IPS-15b (cell line): ENCODE measurements around the gene CHRNA5.

Experiments
- H3K27me3 ChIP-seq: one replicate; pipeline ENCODE4 v1.6.1; 2013; ENCODE audit warnings: low read length; ENCODE audit not compliant: control insufficient read depth, insufficient read depth
- H3K36me3 ChIP-seq: one replicate; pipeline ENCODE4 v1.6.1; 2013; ENCODE audit warnings: low read length; ENCODE audit not compliant: control insufficient read depth, insufficient read depth
- H3K4me1 ChIP-seq: one replicate; pipeline ENCODE4 v1.6.1; 2013; ENCODE audit warnings: mild to moderate bottlenecking, low read length; ENCODE audit not compliant: control insufficient read depth, insufficient read depth
- H3K4me3 ChIP-seq: one replicate; pipeline ENCODE4 v1.5.1; 2013; ENCODE audit warnings: low read depth, low read length
- H3K9ac ChIP-seq: one replicate; pipeline ENCODE4 v1.6.1; 2013; ENCODE audit warnings: low read depth, mild to moderate bottlenecking, low read length
- H3K9me3 ChIP-seq: one replicate; pipeline ENCODE4 v1.6.1; 2013; ENCODE audit warnings: mild to moderate bottlenecking, low read length; ENCODE audit not compliant: control insufficient read depth, insufficient read depth

CHRNA5 gene

DNA sequence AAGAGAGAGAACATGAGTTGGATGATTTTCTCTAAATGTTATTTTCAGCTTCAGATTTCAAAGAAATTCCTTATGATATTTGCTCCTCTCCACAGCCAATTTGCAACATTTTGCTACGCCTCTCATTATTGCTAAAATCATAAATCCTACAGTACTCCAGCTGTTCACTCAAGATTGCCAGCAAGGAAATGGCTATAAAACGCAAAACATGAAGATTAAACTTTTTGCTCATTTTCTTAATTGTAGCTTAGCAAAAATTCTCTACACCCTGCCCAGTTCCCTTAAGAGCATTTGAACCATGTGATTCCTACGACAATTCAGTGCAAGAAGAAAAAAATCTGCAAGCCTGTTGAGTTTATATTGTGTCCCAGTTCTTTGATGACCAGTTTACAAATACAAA lies 48.7 kb downstream of the CHRNA5 start:
- Histone ChIP-seq H3K9me3 (no peaks in the 10 kb centered on the region), H3K4me1 (no peaks in the 10 kb centered on the region), H3K9ac (no peak overlapping the region), H3K36me3 (no peaks in the 10 kb centered on the region), H3K4me3 (no peak overlapping the region), H3K27me3 (peaks cover 5% of the 10 kb centered on the region)

GRCh38 chr15:78615151-78615589 lies 49.9 kb downstream of the CHRNA5 start:
- H3K4me1 ChIP-seq, result peaks cover 2% of the 10 kb centered on the region
- no peaks in the 10 kb centered on the region for H3K9me3 ChIP-seq
- no peak overlapping the region for H3K4me3 ChIP-seq
- H3K36me3 ChIP-seq, result no peaks in the 10 kb centered on the region
- H3K9ac ChIP-seq, result no peak overlapping the region
- peaks cover 16% of the 10 kb centered on the region for H3K27me3 ChIP-seq

- H3K9ac ChIP-seq, result no peak overlapping the region
These were observed 51.2 kb downstream of the CHRNA5 start for GRCh38 chr15:78616506-78616905.

DNA sequence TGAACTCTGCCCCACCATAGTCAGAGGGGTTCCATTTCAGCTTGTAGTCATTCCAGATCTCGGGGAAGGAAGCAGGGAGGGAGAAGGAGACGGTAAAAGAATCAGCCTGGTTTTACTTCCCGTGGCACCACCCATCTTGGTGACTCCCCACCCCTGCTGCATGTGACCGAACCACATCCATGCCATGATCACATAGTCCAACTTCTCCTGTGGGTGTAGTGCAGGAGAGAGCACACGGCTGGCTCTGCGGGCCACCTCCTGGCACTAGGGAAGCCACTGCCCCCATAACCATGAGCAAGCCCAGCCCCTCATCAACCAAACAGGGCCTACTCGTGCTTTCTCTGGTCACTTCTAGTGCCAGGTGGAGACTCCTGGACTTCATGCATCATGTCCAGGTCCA lies 51.8 kb downstream of the CHRNA5 start:
- H3K9me3 ChIP-seq, result no peaks in the 10 kb centered on the region
- no peaks in the 10 kb centered on the region for H3K36me3 ChIP-seq
- no peak overlapping the region for H3K9ac ChIP-seq
- no peak overlapping the region for H3K4me3 ChIP-seq
- H3K4me1 ChIP-seq, result peaks cover 2% of the 10 kb centered on the region
- peaks cover 30% of the 10 kb centered on the region for H3K27me3 ChIP-seq

More at GRCh38 chr15:78616506-78616905, 51.2 kb downstream of the CHRNA5 start:
- no peak overlapping the region for H3K4me3 ChIP-seq
- no peaks in the 10 kb centered on the region for H3K36me3 ChIP-seq
- no peaks in the 10 kb centered on the region for H3K9me3 ChIP-seq
- H3K4me1 ChIP-seq, result peaks cover 2% of the 10 kb centered on the region
- H3K27me3 ChIP-seq, result peaks cover 24% of the 10 kb centered on the region

DNA sequence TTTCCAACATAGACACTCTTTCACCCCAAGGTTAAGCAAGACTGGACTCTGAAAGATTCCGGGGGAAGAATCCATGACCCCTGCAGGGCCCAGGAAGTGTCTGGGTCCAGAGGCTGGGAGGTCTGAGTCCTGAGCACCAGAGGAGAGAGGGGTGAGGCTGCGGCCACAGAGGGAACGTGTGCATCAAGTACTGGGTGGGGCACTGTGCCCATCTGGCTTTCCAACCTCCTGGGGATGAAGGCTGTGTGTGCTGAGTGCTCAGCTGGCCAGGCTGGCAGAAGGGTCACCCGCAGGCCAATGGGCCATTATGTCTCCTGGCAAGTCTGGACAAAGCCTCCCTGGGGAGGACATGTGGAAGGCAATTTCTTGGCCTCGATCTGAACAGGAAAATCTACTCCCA lies 52.2 kb downstream of the CHRNA5 start:
- H3K27me3 ChIP-seq, result peaks cover 34% of the 10 kb centered on the region
- no peaks in the 10 kb centered on the region for H3K36me3 ChIP-seq
- peak overlapping the region; percentile 24 for H3K9ac ChIP-seq
- H3K4me3 ChIP-seq, result no peak overlapping the region
- H3K9me3 ChIP-seq, result no peaks in the 10 kb centered on the region
- peaks cover 2% of the 10 kb centered on the region for H3K4me1 ChIP-seq

DNA sequence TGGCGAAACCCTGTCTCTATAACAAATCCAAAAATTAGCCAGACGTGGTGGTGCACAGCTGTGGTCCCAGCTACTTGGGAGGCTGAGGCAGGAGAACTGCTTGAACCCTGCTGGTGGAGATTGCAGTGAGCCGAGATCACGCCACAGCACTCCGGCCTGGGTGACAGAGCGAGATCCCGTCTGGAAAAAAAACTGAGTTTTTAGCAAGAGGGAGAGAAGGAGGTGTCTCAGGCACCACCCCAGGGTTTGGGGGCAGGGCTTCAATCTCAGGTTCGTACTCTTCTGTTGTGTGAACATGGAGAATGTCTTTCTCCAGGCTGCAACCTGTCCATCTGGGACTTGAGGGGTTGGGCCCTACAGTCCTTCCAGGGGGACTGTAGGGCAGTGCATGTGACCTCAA lies 52.7 kb downstream of the CHRNA5 start:
- Histone ChIP-seq H3K9ac (no peak overlapping the region), H3K36me3 (no peaks in the 10 kb centered on the region), H3K4me1 (peaks cover 2% of the 10 kb centered on the region), H3K4me3 (no peak overlapping the region), H3K9me3 (no peaks in the 10 kb centered on the region), H3K27me3 (peaks cover 36% of the 10 kb centered on the region)

DNA sequence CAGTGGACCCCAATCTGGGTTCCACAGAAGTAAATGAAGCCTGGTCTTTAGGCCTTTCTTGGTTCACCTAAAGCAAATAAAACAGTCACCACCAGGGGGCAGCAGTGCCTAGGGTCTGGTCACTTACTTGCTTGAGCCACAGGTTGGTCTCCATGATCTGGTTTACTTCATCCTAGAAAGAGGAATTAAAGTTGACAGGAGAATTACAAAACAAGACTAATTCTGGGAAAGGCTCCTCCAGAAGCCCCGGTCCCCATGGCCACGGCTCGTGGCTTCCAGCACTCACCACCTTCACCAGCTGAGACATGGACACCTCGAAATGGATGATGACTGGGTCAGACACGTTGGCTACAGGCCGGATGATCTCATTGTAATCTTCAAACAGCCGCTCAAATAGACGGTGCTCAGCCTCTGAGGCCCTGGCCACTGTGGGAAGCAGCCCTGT lies 53.2 kb downstream of the CHRNA5 start:
- H3K27me3 ChIP-seq, result peaks cover 38% of the 10 kb centered on the region
- no peaks in the 10 kb centered on the region for H3K36me3 ChIP-seq
- peaks cover 2% of the 10 kb centered on the region for H3K4me1 ChIP-seq
- no peak overlapping the region for H3K9ac ChIP-seq
- H3K4me3 ChIP-seq, result no peak overlapping the region
- H3K9me3 ChIP-seq, result no peaks in the 10 kb centered on the region

DNA sequence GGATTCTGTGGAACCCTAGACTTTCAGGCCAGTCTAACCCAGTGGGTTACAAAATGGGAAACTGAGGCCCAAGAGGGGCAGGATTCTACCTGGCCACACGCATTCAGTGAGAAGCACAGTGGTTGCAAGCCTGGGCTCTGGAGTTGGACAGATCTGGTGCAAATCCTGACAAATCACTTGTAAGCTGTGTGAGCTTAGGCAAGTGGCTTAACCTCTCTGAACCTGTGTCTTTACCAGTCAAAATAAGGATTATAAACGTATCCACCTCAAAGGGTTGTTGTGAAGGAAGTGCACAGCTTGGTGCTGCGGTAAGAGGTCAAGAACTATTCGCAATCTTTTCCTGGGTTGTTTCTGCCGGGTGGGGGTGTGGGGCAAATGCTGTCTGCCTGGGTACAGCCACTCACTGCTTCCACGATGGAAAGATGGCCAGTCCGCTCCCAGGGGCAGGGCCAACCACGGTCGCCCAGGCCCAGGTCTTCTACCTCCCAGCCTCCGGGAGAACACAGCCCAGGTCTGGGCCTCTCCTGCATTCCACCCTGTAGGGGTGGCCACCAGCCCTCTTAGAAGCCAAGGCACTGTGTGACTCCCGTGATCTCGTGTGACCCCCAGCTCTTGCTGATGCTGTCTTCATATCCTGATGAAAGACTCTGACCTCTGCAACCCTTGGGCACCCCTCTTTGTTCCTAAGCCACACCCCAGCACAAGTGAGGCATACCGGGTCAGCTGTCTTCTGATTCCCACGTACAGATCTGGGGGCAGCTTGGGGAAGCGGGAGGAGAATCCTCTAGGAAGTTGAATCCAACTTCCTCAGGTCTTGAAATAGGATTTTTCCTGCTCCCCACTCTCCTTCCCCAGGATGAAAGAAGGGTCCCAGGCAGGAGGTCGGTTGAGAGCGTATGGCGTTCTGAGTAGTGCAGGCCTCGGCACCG lies 54.0 kb downstream of the CHRNA5 start:
- peak overlapping the region; percentile 53 for H3K4me3 ChIP-seq
- no peaks in the 10 kb centered on the region for H3K9me3 ChIP-seq
- H3K4me1 ChIP-seq, result peaks cover 2% of the 10 kb centered on the region
- peaks cover 38% of the 10 kb centered on the region for H3K27me3 ChIP-seq
- H3K36me3 ChIP-seq, result no peaks in the 10 kb centered on the region
- H3K9ac ChIP-seq, result no peak overlapping the region

DNA sequence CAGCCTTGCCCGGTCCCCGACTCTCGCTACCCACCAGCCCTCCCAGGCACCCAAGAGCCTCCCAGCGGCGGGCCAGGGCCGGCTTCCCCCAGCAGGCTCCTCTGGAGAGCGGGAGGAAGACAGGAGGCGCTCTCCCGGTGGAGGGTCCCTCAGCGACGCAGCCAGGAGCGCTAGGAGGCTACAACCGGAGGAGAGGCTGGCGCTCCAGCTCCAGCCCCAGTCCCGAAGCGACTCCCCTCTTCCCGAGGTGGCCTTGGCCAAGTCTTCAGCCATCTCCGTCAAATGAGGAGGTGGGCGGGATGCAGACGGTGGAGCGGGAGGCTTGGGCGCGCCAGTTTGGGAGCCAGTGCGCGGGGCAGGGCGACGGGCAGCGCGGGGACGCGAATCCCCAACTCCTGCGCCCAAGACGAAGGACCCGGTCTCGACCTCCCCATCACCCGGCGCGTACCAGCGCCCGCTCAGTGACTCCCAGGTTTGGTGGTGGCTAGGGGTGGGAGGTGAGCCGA lies 54.8 kb downstream of the CHRNA5 start:
- H3K4me3 ChIP-seq, result peak overlapping the region; percentile 53

GRCh38 chr15:78620527-78621421 lies 55.5 kb downstream of the CHRNA5 start, which contains the start of gene CHRNA3:
TSS of gene CHRNA3 (minus strand) at chr15:78620996. CDS start at chr15:78620794, 202 bp downstream.
- Histone ChIP-seq H3K27me3 (peaks cover 38% of the 10 kb centered on the region), H3K4me1 (peaks cover 2% of the 10 kb centered on the region), H3K9me3 (no peaks in the 10 kb centered on the region), H3K9ac (no peak within 1 kb of the TSS), H3K4me3 (peak within 1 kb of the TSS; percentile 53), H3K36me3 (no peaks in the 10 kb centered on the region)

More for the DNA sequence above, 54.8 kb downstream of the CHRNA5 start:
- no peaks in the 10 kb centered on the region for H3K9me3 ChIP-seq
- no peaks in the 10 kb centered on the region for H3K36me3 ChIP-seq
- peaks cover 2% of the 10 kb centered on the region for H3K4me1 ChIP-seq
- H3K27me3 ChIP-seq, result peaks cover 38% of the 10 kb centered on the region
- H3K9ac ChIP-seq, result no peak overlapping the region

DNA sequence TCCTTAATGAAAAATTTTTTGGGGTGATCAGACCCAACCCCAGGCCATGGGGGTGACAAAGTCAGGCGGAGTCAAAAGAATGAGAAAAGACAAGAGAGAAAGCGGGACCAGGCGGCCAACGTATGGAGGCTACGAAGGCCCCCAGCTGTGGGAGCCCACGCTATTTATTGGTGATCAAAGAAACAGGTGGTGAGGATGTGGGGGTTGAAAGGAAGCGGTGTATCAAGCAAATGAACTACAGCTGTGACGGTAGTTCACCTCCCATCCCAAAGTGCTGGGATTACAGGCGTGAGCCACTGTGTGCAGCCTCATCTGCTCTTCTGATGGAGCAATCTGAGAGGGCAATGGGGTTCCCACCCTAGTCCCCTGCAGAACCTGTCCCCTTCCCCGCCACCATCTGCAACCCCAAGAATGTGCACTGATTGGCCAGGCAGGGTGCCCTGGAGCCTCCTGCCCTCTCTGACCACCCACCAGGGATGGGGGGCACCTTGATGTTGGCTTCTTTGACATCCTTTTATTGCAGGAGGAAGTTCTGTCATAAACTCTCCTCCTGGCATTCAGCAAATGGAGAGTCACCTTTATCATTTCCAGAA lies 56.6 kb downstream of the CHRNA5 start:
- no peak overlapping the region for H3K9ac ChIP-seq
- H3K27me3 ChIP-seq, result peaks cover 38% of the 10 kb centered on the region
- peaks cover 2% of the 10 kb centered on the region for H3K4me1 ChIP-seq
- H3K36me3 ChIP-seq, result no peaks in the 10 kb centered on the region
- no peak overlapping the region for H3K4me3 ChIP-seq
- H3K9me3 ChIP-seq, result no peaks in the 10 kb centered on the region
